GM19395 (cell line): ENCODE results near the gene MYOCD.
"Not testable (repeated sequence)": the region's sequence is repeated elsewhere in the genome, so short reads cannot be mapped to it uniquely, and the experiment has no call there.

ENCODE experiments used
- ATAC-seq: cut with Tn5 transposase; IDR thresholded peaks from one replicate; pipeline ENCODE4 v1.9.1; 2021; ENCODE audit warnings: mild to moderate bottlenecking, moderate library complexity; ENCODE audit not compliant: unreplicated experiment

The MYOCD gene, protein sequence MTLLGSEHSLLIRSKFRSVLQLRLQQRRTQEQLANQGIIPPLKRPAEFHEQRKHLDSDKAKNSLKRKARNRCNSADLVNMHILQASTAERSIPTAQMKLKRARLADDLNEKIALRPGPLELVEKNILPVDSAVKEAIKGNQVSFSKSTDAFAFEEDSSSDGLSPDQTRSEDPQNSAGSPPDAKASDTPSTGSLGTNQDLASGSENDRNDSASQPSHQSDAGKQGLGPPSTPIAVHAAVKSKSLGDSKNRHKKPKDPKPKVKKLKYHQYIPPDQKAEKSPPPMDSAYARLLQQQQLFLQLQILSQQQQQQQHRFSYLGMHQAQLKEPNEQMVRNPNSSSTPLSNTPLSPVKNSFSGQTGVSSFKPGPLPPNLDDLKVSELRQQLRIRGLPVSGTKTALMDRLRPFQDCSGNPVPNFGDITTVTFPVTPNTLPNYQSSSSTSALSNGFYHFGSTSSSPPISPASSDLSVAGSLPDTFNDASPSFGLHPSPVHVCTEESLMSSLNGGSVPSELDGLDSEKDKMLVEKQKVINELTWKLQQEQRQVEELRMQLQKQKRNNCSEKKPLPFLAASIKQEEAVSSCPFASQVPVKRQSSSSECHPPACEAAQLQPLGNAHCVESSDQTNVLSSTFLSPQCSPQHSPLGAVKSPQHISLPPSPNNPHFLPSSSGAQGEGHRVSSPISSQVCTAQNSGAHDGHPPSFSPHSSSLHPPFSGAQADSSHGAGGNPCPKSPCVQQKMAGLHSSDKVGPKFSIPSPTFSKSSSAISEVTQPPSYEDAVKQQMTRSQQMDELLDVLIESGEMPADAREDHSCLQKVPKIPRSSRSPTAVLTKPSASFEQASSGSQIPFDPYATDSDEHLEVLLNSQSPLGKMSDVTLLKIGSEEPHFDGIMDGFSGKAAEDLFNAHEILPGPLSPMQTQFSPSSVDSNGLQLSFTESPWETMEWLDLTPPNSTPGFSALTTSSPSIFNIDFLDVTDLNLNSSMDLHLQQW

DNA sequence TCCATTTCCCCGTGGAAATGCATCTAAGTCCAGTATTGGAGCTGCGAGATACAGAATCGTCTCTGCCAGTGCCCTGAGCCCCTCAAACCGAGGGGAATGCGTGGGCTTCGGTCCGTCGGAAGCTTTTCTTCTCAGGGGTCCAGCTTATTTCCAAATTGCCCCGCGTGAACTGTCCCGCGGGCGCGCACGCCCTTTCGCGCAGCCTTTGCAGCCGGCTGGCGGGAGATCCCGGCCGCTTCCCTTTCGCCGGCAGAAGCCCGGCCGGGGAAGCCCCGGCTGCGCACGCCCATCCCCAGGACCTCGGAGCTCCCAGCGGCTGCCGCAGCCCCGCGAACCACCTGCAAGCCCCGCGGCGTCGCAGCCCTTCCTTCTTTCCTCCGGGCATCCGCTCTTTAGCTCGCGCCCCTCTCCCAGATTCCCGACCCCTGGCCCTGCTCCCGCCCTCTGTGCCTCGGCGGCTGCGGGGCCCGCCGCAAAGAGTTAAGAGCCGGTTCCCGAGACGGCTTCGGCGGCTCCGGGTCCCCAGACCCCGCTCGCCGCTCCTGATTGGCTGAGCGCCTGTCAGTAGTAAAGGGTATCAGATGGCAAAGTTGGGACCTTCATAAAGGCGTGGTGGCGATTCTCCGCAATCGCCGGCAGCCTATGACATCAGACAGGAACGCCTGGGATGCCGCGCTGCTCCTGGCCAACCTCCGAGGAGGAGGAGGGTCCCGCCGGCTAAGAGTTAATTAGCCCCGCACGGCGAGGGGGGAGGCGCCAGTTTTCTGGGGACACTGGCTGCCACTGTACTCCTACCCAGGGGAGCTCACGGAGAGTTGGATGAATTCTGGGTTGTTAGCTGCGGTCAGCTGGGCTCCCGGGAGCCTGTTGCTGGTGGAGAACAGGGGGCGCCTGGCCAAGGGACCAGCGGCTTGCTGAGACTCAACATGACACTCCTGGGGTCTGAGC lies at the start of gene MYOCD:
Gene MYOCD (plus strand): TSS at position 628 of the 948 bp plus-strand sequence. CDS start 299 bp downstream, at position 927.
- no peak for ATAC-seq

DNA sequence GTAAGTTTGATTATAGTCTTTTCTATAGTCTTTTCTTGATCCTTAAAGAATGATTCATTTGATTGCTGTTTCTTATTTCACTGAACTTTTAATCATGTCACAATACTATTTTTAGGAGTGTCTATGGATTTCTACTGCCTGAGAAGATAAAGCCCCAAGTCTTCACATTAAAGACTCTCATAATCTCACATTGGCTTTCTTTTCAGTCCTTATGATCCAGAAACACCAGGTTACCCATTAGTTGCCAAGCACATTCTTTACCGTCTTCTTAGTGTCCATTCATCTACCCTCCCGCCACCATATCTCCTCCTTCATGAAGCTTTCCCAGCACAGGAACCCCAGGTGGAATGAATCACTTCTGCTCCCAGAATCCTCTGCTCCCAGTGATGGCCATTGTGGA lies 49.5 kb upstream of the MYOCD start:
- no peak for ATAC-seq

DNA sequence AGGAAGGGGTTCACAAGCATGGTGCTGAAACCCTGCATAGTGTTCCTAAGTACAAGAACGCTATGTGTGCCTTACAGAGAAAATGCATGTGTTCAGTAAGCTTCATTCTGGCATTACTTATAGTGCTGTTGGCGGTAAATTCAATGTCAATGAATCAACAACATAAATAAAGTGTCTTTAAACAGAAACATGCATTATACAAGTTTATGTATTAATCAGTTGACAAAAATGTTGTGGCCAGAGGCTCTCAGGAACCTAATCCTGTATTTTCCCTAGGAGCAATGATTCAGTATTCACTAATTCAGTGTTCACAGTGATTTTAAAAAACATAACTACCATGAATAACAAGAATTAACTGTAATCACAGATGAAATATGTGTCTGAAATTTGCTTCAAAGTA lies 47.1 kb upstream of the MYOCD start:
- no peak for ATAC-seq

DNA sequence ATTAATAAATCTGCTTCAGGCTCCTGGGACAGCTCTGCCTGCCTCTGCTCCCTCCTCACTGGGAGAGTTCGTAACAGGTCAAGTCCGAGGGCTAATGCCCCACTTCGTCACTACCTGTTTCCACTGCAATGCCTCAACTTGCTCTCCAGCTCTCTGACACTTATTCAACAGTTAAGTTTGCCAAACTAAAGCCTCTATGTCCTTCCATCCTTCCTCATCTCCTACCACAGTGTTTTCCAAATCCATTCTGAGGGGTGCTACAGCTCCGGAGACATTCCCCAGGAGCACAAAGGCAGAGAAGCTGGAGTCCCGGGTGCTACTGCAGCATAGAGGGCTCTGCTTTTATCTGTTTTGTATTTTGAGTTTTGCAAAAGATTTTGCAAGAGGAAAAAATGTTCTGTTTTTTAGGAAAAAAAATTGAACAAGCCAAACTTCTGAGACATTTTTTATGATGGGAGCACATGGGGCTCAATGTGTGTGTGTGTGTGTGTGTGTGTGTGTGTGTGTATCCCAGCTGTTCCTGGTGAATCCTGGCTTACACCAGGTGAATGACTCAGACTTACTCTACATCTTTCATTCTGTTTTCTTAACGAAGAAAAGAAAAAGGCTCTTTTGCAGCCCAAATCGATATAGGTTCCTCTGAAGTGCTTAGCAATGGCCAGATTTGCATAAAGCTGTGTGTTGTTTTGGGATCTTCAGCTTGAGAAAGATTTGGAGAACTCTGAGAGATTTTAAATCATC lies 46.1 kb upstream of the MYOCD start:
- no peak for ATAC-seq

DNA sequence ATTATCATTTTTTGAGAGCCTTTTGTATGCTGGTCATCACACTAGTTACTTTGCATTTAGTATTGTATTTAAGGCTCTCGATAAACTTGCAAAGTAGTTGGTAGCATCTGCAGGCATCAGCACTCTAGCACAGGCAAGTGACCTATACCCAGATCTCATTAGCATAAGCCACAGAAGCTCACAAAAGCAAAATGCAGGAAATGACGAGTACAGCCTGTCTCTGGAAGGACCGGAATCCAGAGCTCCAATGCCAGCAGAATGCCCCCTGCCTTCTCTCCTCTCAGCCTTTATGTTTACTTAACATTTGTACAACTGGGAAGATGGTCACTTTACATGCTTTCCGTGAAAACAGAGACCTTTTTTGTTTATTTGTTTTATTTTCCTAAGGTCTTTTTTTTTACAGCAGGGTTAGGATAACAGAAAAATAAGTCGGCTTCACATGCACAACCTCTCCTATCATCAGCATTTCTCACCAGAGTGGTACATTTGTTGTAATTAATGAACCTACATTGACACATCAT lies 45.4 kb upstream of the MYOCD start:
- ATAC-seq: no peak

DNA sequence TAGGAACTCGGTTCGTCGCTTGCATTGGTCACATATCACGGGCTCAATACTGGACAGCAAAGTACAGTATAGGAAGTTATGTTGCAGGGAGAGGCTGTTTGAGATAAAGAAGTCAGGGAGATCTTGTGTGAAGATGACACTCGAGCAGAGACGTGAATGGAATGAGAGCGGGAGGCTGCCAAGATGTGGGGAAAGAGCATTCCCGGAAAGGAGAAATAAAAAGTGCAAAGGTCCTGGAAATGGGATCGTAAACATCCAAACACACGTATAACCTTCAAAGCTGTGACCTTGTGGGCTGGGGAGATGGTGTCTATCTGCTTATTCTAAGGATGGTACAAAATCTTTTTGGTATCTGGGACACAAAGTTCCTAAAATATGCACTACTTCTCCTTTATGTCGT lies 43.0 kb upstream of the MYOCD start:
- ATAC-seq: no peak

DNA sequence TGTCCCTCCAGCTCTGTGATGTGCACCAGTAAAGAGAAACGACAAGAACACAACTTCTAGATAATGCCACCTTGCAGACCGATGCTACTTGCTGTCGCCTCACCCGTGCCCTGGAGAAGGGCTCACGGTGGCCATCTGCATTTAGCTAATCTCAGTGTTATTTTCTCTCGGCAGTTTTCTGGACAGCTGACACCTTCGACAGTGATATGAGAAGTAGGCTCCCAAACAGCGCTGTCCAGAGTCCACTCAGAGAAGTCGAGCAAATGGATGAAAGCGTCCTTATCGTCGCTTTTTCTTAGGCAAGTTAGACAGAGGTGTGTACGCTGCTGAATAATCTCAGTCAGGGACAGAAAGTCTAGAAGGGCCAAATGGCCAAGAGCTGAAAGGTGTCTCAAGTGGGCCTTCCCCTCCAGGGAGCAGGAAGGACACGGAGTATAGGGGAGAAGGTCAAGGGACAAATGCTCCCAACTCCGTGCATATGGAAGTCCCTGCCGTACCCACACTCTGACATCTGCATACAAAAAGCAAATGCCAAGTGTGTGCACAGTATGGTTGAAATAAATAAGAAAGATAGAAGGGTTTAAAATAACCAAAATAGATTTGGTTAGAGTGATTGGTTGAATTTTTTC lies 42.4 kb upstream of the MYOCD start:
- ATAC-seq: no peak

DNA sequence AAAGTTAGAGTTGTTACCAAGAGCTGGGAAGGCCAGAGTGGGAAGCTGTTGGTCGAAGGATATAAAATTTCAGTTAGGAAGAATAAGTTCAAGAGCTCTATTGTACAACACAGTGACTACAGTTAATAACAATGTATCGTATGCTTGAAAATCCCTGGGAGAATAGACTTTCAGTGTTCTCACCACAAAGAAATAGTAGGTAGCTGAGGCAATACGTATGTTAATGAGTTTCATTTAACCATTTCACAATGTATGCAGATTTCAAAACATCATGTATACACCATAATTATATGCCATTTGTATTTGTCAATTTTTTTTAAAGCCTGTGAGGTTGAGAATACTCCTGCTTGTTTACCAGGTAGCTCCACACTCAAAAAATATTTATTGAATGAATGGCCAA lies 41.5 kb upstream of the MYOCD start:
- no peak for ATAC-seq

DNA sequence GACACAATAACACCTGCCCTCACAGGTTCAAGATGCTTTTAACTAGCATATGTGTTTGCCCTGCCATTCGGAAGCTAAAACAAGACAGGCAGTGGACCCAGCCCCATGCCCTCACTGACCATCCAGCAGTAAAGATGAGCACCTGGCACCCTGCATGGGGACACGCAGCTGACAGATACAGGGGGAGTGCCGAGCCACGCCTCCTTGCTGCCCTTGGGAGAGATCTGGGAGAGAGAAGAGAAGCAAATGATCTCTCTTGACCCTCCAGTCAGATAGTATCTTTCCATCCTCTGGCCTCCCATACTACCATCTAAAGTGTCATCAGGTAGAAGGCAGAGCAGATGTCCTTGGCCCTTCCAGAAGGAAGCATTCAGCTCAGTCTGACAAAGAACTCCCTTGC lies 40.6 kb upstream of the MYOCD start:
- no peak for ATAC-seq

DNA sequence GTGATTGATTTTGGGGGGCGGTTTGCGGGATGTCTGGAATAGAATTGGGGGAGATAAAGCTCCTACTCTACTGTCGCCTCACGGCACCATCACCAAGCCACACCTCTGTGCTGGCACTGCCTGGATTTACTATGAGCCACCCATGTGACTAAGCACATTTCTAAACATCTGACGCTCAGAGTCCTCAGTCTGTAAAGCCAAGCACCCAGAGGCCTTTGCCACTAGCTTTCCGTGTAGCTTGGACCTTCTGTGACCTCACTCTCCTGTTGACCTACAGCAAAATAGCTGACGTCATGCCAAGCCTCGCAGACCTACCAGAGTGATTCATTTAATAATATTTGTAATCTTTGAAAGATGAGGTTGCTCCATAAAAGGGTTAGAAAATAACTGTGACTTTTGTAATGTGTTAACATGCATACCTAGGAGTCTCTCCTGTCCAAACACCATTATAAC lies 38.5 kb upstream of the MYOCD start:
- ATAC-seq: no peak

DNA sequence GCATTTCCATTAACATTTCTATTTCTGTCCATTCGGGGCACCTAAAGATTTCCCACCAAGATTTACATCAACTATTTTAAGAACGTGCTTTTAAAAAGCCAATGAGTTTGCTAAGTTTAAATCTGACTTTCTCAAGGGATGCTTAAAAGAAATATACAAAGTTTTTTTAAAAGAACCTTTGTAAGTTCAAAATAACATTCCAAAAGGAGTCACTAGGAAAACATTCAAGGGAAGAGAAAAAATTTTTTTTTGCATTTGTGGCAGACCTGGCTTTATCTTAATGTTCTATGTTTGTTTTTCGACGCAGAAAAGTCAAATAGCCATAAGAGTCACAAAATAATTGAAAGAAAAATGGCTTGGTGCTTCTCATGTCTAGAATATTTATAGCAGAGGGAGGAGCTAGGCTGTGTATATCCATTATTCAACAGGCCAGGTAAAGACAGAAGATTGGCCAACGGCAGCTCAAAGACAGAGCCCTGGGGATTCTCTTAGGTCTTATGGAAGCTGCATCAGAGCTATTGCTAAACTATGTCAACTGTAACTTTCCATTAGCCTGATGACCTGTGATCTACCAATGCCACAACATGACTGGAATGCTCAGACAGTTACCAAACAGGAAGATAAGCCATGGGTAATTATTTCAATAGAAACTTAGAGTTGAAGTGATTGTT lies 37.8 kb upstream of the MYOCD start:
- no peak for ATAC-seq

DNA sequence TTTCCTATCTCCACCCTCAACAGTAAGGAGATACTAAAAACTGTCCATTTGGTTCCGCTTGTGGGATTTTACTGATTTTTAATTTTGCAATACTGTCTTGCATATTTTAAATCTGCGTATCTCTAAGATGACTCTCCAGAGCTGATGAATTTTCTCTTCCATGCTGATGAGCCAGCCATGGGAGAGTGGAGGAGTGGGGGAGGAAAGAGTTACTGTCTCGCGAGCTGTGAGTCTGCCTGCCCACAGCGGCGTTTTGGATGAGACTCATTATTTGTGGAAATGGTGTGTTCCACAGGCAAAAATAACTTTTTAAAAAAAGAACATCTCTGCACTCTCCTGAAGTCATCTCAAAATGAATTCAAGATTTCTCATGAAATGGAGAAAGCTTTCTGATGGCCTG lies 34.6 kb upstream of the MYOCD start:
- ATAC-seq: no peak

DNA sequence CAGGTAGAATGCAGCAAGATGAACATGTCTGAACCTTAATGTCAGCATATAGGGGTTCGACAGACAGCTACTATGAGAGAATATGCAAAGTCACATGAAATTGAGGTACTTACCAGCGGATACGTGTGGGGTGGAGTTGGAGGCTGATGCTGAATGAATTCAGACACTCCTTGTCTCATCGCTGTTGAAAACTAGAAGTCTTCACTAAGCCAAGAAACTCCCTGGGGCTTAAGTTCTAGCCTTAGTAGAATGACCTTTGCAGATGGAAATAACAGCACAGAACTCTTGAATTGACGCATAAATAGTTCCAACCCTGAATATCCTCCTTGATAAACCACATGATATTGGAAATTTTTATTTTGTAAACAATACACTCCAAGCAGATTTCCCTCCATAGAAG lies 32.9 kb upstream of the MYOCD start:
- ATAC-seq: no peak

DNA sequence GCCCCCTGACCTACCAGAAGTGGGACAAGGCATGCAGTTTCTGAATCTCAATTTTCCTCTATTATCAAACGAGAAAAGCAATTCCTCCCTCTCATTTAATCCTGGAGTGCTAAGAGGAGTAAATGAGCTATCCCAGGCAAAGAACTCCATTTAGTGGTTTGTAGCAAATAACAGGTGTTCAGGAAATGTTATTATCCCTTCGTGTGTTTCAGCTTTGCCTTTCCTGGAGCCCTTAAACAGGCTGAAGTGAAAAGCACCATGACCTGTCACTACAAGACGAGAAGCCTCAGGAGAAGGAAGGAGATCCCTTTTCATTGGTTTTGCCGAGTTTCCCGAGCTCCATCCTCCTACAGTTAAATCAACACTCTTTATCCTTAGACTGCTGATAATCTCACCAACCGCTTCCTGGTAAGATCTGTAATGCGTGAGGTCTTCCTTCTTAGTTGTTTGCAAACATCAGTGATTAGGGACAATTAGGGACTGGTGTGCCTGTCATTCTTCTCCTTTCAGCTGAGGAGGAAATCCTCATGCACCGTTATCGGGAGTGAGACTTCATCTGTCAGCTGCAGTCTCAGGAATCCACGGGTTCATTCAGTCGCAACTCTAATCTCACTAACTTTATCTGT lies 30.8 kb upstream of the MYOCD start:
- no peak for ATAC-seq

DNA sequence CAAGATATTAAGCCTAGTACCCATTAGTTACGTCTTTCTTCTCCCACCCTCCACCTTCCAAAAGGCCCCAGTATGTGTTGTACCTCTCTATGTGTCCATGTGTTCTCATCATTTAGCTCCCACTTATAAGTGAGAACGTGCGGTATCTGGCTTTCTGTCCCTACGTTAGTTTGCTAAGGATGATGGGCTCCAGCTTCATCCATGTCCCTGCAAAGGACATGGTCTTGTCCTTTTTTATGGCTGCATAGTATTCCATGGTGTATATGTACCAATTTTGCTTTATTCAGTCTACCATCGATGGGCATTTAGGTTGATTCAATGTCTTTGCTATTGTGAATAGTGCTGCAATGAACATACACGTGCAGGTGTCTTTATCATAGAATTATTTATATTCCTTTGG lies 29.7 kb upstream of the MYOCD start:
- not testable (repeated sequence) for ATAC-seq

DNA sequence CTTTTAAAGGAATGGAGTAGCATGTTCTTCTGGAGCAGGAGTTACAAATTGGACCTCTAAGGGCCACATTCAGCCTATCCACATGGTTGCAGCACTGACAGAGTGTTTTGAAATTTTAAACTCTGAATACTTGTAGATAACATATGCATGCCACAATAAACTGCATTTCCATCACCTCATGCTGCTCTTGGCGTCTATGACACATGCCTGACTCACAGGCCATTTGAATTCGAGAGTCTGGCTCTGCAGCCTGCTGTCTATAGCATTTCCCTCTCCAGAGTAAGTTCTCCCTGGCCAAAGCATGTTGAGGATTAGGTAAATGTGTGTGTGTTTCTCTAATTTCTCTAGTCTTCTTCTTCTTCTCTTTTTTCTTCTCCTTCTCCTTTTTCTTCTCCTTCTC lies 28.7 kb upstream of the MYOCD start:
- no peak for ATAC-seq

DNA sequence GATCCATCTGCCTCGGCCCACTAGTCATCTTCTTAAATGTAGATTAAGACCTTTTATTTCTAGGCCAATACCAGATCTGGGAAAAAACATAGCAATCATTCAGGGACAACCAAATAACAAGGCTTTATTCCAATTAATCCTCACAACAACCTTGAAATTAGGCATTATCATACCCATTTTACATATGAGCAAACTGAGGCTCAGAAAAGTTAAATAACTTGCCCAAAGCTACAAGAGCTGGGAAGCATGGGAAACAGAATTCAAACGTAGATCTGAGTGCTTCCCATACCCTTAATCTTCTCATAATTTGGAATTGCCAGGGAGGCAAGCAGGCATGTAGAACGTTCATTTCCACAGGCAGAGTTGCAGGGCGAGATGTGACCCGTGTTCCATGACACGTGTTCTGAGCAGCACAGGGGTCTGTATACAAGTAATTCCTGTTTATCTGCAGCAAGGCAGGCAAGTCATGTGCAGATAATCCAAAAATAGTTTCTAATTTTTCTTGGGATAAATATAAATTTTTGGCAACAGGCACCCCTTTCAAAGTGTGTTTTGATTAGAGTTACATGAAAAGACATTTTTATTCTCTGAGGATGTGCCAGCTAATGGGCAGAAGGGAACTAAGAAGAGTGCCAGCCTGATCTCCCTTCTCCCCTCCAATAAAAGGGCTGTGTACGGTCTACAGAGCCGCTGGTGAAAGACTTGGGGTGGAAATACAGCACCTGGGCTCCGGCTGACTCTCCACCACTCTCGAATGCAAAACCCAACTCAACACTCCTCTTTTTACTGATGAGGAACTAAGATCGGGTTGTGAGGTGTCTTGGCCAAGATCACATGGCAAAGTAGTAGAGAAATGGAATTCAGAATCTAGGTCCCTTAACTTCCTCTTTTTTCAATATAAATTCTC lies 27.7 kb upstream of the MYOCD start:
- no peak for ATAC-seq
